HepG2 (cell line): ENCODE results near the gene C2. TPM values are rescaled to one million over a fixed set of nuclear protein-coding genes. Genes with fewer than 3 reads are reported as not detected.

ENCODE experiments used
- FOXA3 ChIP-seq: IDR thresholded peaks from 2 replicates; pipeline ENCODE4 v1.6.1; 2016; ENCODE audit warnings: missing genetic modification reagents, missing compliant biosample characterization
- FOXM1 ChIP-seq: sonication (generic); formaldehyde crosslinking; IDR thresholded peaks from 2 replicates; pipeline ENCODE4 v1.5.0; 2020; ENCODE audit warnings: missing genetic modification reagents
- HBP1 ChIP-seq: IDR thresholded peaks from 2 replicates; pipeline ENCODE4 v1.6.1; 2016; ENCODE audit warnings: low read depth, control low read depth
- NBN ChIP-seq: fragments of 450-650 bp; conservative IDR thresholded peaks from 2 replicates; pipeline ENCODE4 v1.6.1; 2017
- NFE2L2 ChIP-seq: fragments of 150-350 bp; IDR thresholded peaks from 2 replicates; pipeline ENCODE4 v1.6.1; 2014; ENCODE audit warnings: low read length
- RAD51 ChIP-seq: fragments of 450-650 bp; IDR thresholded peaks from 2 replicates; pipeline ENCODE4 v1.6.1; 2016; ENCODE audit warnings: borderline replicate concordance
- RBM39 ChIP-seq: fragments of 200-400 bp; formaldehyde crosslinking; IDR thresholded peaks from one replicate; pipeline ENCODE4 v1.6.1; 2018; ENCODE audit warnings: antibody characterized with exemption, mild to moderate bottlenecking, low read depth, low read length; ENCODE audit not compliant: poor library complexity, severe bottlenecking
- SNAPC5 ChIP-seq: sonication (generic); formaldehyde crosslinking; IDR thresholded peaks from 2 replicates; pipeline ENCODE4 v1.8.1; 2023; ENCODE audit warnings: mild to moderate bottlenecking, missing genetic modification reagents, borderline replicate concordance
- TRIM22 ChIP-seq: fragments of 450-650 bp; IDR thresholded peaks from 2 replicates; pipeline ENCODE4 v1.6.1; 2017
- WIZ ChIP-seq: sonication (generic); formaldehyde crosslinking; IDR thresholded peaks from 2 replicates; pipeline ENCODE4 v1.5.1; 2020; ENCODE audit warnings: mild to moderate bottlenecking, missing genetic modification reagents
- YEATS2 ChIP-seq: sonication (generic); formaldehyde crosslinking; IDR thresholded peaks from 2 replicates; pipeline ENCODE4 v1.4.0; 2020; ENCODE audit warnings: missing genetic modification reagents, borderline replicate concordance
- ZBTB3 ChIP-seq: sonication (generic); formaldehyde crosslinking; IDR thresholded peaks from 2 replicates; pipeline ENCODE4 v1.4.0; 2020; ENCODE audit warnings: low read depth, mild to moderate bottlenecking, moderate library complexity, missing genetic modification reagents, borderline replicate concordance
- ZC3H13 ChIP-seq: sonication (generic); formaldehyde crosslinking; IDR thresholded peaks from 2 replicates; pipeline ENCODE4 v1.8.1; 2023; ENCODE audit warnings: mild to moderate bottlenecking, missing genetic modification reagents, moderate library complexity
- ZMAT5 ChIP-seq: sonication (generic); formaldehyde crosslinking; IDR thresholded peaks from 2 replicates; pipeline ENCODE4 v1.5.0; 2020; ENCODE audit warnings: mild to moderate bottlenecking, low read depth, missing genetic modification reagents, borderline replicate concordance
- ZNF263 ChIP-seq: sonication (generic); formaldehyde crosslinking; IDR thresholded peaks from 2 replicates; pipeline ENCODE4 v1.4.0; 2020; ENCODE audit warnings: missing genetic modification reagents
- ZNF570 ChIP-seq: sonication (generic); formaldehyde crosslinking; IDR thresholded peaks from 2 replicates; pipeline ENCODE4 v1.4.0; 2020; ENCODE audit warnings: mild to moderate bottlenecking, missing genetic modification reagents, borderline replicate concordance
- ZNF660 ChIP-seq: sonication (generic); formaldehyde crosslinking; IDR thresholded peaks from 2 replicates; pipeline ENCODE4 v1.5.1; 2020; ENCODE audit warnings: mild to moderate bottlenecking, low read depth, missing genetic modification reagents, borderline replicate concordance
- ZNF777 ChIP-seq: sonication (generic); formaldehyde crosslinking; IDR thresholded peaks from 2 replicates; pipeline ENCODE4 v1.4.0; 2020; ENCODE audit warnings: missing genetic modification reagents
- ZNF891 ChIP-seq: sonication (generic); formaldehyde crosslinking; IDR thresholded peaks from 2 replicates; pipeline ENCODE4 v1.5.0; 2020; ENCODE audit warnings: mild to moderate bottlenecking, missing genetic modification reagents
- polyA plus RNA-seq, 8 experiments: library from polyadenylated mRNA; depleted of rRNA in 3 of 8; stranded (reverse) in 7 of 8; unstranded in 1 of 8; fragments of >200 nt; fragmentation: Illumina TruSeq in 4 of 8; extraction: Trizol in 4 of 8; gene quantifications; 2 replicates each; pipeline versions ENCODE4 v1.2.1 to v1.2.3, GENCODE V29; 2011 to 2016; ENCODE audit warnings: low read depth in 4 of 8, missing spikeins in 1 of 8, mixed read lengths in 1 of 8; ENCODE audit not compliant: insufficient read depth in 1 of 8
- total RNA-seq, 5 experiments: library from RNA; depleted of rRNA; stranded (reverse); fragments of >200 nt; fragmentation: Illumina TruSeq; extraction: Trizol; gene quantifications; 2 replicates each; pipeline ENCODE4 v1.2.3, GENCODE V29; 2016; ENCODE audit warnings: low read depth in 1 of 5
- TF ChIP-seq, protein P1 (sequence below): sonication (generic); formaldehyde crosslinking; IDR thresholded peaks from 2 replicates; pipeline ENCODE4 v1.4.0; 2020; ENCODE audit warnings: missing genetic modification reagents

Gene C2
- total and polyA plus RNA-seq, 2 of the 13 experiments (the other 11 are each of a cell fraction or from before 2014, with no cell fraction given): 165 to 307 TPM

GRCh38 chr6:31971993-31972708, 44.6 kb downstream of the C2 start, which contains the start of gene DXO (continued):
- TF ChIP-seq SNAPC5 (CRISPR knock-in tag) (no peak), ZNF660 (CRISPR knock-in tag) (no peak), FOXM1 (CRISPR knock-in tag) (0 out of 2 replicates have a peak, but pooled peaks have one; percentile 69), ZNF570 (CRISPR knock-in tag) (no peak), ZNF891 (no peak; the same call in 1 of the 2 replicates), ZBTB3 (0 out of 2 replicates have a peak, but pooled peaks have one; percentile 71), ZNF263 (CRISPR knock-in tag) (peak; percentile 38; the same call in 1 of the 2 replicates), HBP1 (peak; percentile 89), TRIM22 (no peak), ZMAT5 (no peak), NFE2L2 (no peak), RBM39 (peak; percentile 81), WIZ (CRISPR knock-in tag) (no peak; the same call in 1 of the 2 replicates), YEATS2 (CRISPR knock-in tag) (peak; percentile 96), RAD51 (no peak), ZNF777 (CRISPR knock-in tag) (peak; percentile 23), ZC3H13 (peak; percentile 98; the same call in 1 of the 2 replicates), NBN (no peak), FOXA3 (CRISPR knock-in tag) (peak; percentile 60)
- TF ChIP-seq, protein P1, sequence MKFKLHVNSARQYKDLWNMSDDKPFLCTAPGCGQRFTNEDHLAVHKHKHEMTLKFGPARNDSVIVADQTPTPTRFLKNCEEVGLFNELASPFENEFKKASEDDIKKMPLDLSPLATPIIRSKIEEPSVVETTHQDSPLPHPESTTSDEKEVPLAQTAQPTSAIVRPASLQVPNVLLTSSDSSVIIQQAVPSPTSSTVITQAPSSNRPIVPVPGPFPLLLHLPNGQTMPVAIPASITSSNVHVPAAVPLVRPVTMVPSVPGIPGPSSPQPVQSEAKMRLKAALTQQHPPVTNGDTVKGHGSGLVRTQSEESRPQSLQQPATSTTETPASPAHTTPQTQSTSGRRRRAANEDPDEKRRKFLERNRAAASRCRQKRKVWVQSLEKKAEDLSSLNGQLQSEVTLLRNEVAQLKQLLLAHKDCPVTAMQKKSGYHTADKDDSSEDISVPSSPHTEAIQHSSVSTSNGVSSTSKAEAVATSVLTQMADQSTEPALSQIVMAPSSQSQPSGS: peak; percentile 97
